HCT116 (cell line): ENCODE data around the gene SLC24A3. TPM values are rescaled to one million over a fixed set of nuclear protein-coding genes. Genes with fewer than 3 reads are reported as not detected.

Source experiments
- ATAC-seq: fragments of 200-7000 bp; cut with Tn5 transposase; 2 replicates; pipeline ENCODE4 v1.9.1; 2020; ENCODE audit warnings: mild to moderate bottlenecking, moderate library complexity
- BruUV-seq: library from RNA; stranded (reverse); fragments of 400-500 nt; replicated peaks from 2 replicates; lab custom pipeline; 2021; lab: Mats Ljungman, UMichigan
- CTCF ChIA-PET: fragments of 300-600 bp; sonication (Branson Sonifier 250); formaldehyde crosslinking; loops from one replicate; lab custom pipeline; 2021; ENCODE audit warnings: antibody characterized with exemption; lab: Charles Lee
- POLR2A ChIA-PET: fragments of 300-600, 350-600 bp; sonication (Branson Sonifier 250); formaldehyde crosslinking; loops from one replicate; lab custom pipeline; 2021; ENCODE audit warnings: antibody characterized with exemption; lab: Charles Lee
- RAD21 ChIA-PET, 2 experiments: fragments of 300-600 bp; sonication (Branson Sonifier 250); formaldehyde crosslinking; loops; one replicate each; lab custom pipeline; 2023; ENCODE audit warnings: low total read pairs in 2 of 2; ENCODE audit not compliant: uncharacterized antibody in 2 of 2, unreplicated experiment in 2 of 2, low non-redundant PET in 1 of 2; lab: Charles Lee
- DNase-seq: peaks from one replicate; pipeline ENCODE4 v3.0.0-alpha.2; 2010; ENCODE audit warnings: low read depth, low spot score
- H2AFZ ChIP-seq: fragments of 200-600 bp; shearing (Covaris generic), sonication (generic); 2 replicates; pipeline ENCODE4 v1.6.1; 2017; ENCODE audit warnings: low read depth, mixed run types, mixed read lengths, antibody characterized with exemption, low read length; ENCODE audit not compliant: poor library complexity, severe bottlenecking
- H3K27ac ChIP-seq: 2 replicates; pipeline ENCODE4 v1.5.1; 2012; ENCODE audit warnings: low read depth, low read length
- H3K27me3 ChIP-seq: fragments of 200-600 bp; sonication (generic); 2 replicates; pipeline ENCODE4 v1.6.1; 2016; ENCODE audit warnings: mixed run types, low read length, mixed read lengths; ENCODE audit not compliant: insufficient read depth
- H3K36me3 ChIP-seq, 2 experiments: fragments of 200-500 bp in 1 of 2; fragments of 200-600 bp in 1 of 2; sonication (Bioruptor generic) in 1 of 2; sonication (generic) in 1 of 2; 2 replicates each; pipeline versions ENCODE4 v1.5.1 to v1.6.1; 2014 to 2016; ENCODE audit warnings: low read length in 2 of 2, inconsistent platforms in 1 of 2, mixed read lengths in 1 of 2, mixed run types in 1 of 2; ENCODE audit not compliant: insufficient read depth in 2 of 2, control insufficient read depth in 1 of 2
- H3K4me1 ChIP-seq, 2 experiments: fragments of 200-600 bp in 1 of 2; sonication (generic) in 1 of 2; 2 replicates each; pipeline versions ENCODE4 v1.5.1 to v1.6.1; 2012 to 2017; ENCODE audit warnings: low read length in 2 of 2, inconsistent platforms in 1 of 2, mild to moderate bottlenecking in 1 of 2, mixed read lengths in 1 of 2, mixed run types in 1 of 2, moderate library complexity in 1 of 2; ENCODE audit not compliant: insufficient read depth in 2 of 2, control insufficient read depth in 1 of 2
- H3K4me2 ChIP-seq: fragments of 200-600 bp; sonication (generic); 2 replicates; pipeline ENCODE4 v1.6.1; 2017; ENCODE audit warnings: mixed run types, low read length, mixed read lengths
- H3K4me3 ChIP-seq, 2 experiments: fragments of 200-600 bp in 1 of 2; sonication (generic) in 1 of 2; replicated peaks in 1 of 2; 2 replicates each; pipeline ENCODE4 v1.5.1; 2011 to 2016; ENCODE audit warnings: low read length in 2 of 2, control low read depth in 1 of 2, low read depth in 1 of 2, mild to moderate bottlenecking in 1 of 2, mixed read lengths in 1 of 2, mixed run types in 1 of 2
- H3K79me2 ChIP-seq: fragments of 200-600 bp; sonication (generic); 2 replicates; pipeline ENCODE4 v1.6.1; 2017; ENCODE audit warnings: mild to moderate bottlenecking, mixed run types, low read length, moderate library complexity, mixed read lengths; ENCODE audit not compliant: insufficient read depth
- H3K9ac ChIP-seq: fragments of 200-600 bp; sonication (generic); 2 replicates; pipeline ENCODE4 v1.6.1; 2016; ENCODE audit warnings: low read length, mixed read lengths
- H3K9me2 ChIP-seq: fragments of 200-600 bp; sonication (generic), shearing (Covaris generic); 2 replicates; pipeline ENCODE4 v1.6.1; 2017; ENCODE audit warnings: mixed run types, mild to moderate bottlenecking, moderate library complexity; ENCODE audit not compliant: insufficient read depth
- H3K9me3 ChIP-seq, 2 experiments: fragments of 200-500 bp in 1 of 2; fragments of 200-600 bp in 1 of 2; sonication (Bioruptor generic) in 1 of 2; sonication (generic) in 1 of 2; 2 replicates each; pipeline ENCODE4 v1.6.1; 2014 to 2017; ENCODE audit warnings: low read length in 2 of 2, mixed read lengths in 2 of 2, inconsistent platforms in 1 of 2, low read depth in 1 of 2, mild to moderate bottlenecking in 1 of 2, mixed run types in 1 of 2, moderate library complexity in 1 of 2; ENCODE audit not compliant: control insufficient read depth in 1 of 2, insufficient read depth in 1 of 2
- H4K20me1 ChIP-seq: fragments of 200-600 bp; sonication (generic), shearing (Covaris generic); 2 replicates; pipeline ENCODE4 v1.6.1; 2017; ENCODE audit warnings: mixed run types, mild to moderate bottlenecking, moderate library complexity; ENCODE audit not compliant: insufficient read depth
- ATF3 ChIP-seq: IDR thresholded peaks from 2 replicates; pipeline ENCODE4 v1.6.1; 2012
- CBX3 ChIP-seq: IDR thresholded peaks from 2 replicates; pipeline ENCODE4 v1.6.1; 2012; ENCODE audit warnings: low read depth
- CTCF ChIP-seq, 3 experiments: fragments of 200-600 bp in 1 of 3; sonication (generic) in 1 of 3; IDR thresholded peaks in 2 of 3; conservative IDR thresholded peaks in 1 of 3; 2 replicates each; pipeline ENCODE4 v1.5.1; 2012 to 2017; ENCODE audit warnings: low read depth in 2 of 3, low read length in 2 of 3, antibody characterized with exemption in 1 of 3, borderline replicate concordance in 1 of 3, control low read depth in 1 of 3, mild to moderate bottlenecking in 1 of 3, mixed read lengths in 1 of 3, mixed run types in 1 of 3, moderate library complexity in 1 of 3; ENCODE audit not compliant: insufficient read depth in 1 of 3
- EGR1 ChIP-seq: IDR thresholded peaks from 2 replicates; pipeline ENCODE4 v1.6.1; 2012; ENCODE audit warnings: low read depth
- EZH2phosphoT487 ChIP-seq: fragments of 200-600 bp; IDR thresholded peaks from 2 replicates; pipeline ENCODE4 v1.6.1; 2018; ENCODE audit warnings: antibody characterized with exemption, borderline replicate concordance
- JUND ChIP-seq: IDR thresholded peaks from 2 replicates; pipeline ENCODE4 v1.6.1; 2012
- POLR2A ChIP-seq: IDR thresholded peaks from 2 replicates; pipeline ENCODE4 v1.7.0; 2011; ENCODE audit warnings: borderline replicate concordance; ENCODE audit not compliant: insufficient read depth, insufficient read length; ENCODE audit errors: extremely low read depth
- POLR2AphosphoS5 ChIP-seq: IDR thresholded peaks from 2 replicates; pipeline ENCODE4 v1.6.1; 2011; ENCODE audit warnings: mild to moderate bottlenecking, low read depth, low read length, moderate library complexity
- RAD21 ChIP-seq: IDR thresholded peaks from 2 replicates; pipeline ENCODE4 v1.6.1; 2012; ENCODE audit warnings: low read depth, mild to moderate bottlenecking
- SP1 ChIP-seq: IDR thresholded peaks from 2 replicates; pipeline ENCODE4 v1.6.1; 2012; ENCODE audit warnings: low read depth
- SRF ChIP-seq: IDR thresholded peaks from 2 replicates; pipeline ENCODE4 v1.6.1; 2012; ENCODE audit warnings: low read depth
- TCF7L2 ChIP-seq: IDR thresholded peaks from 2 replicates; pipeline ENCODE4 v1.7.0; 2011; ENCODE audit warnings: borderline replicate concordance, inconsistent platforms; ENCODE audit not compliant: insufficient read depth, insufficient read length; ENCODE audit errors: extremely low read depth
- ZBTB33 ChIP-seq: IDR thresholded peaks from 2 replicates; pipeline ENCODE4 v1.6.1; 2011; ENCODE audit warnings: mild to moderate bottlenecking, low read length, moderate library complexity; ENCODE audit not compliant: insufficient replicate concordance; ENCODE audit errors: extremely low read depth
- ZFX ChIP-seq: fragments of 450-650 bp; IDR thresholded peaks from 2 replicates; pipeline ENCODE4 v1.6.1; 2017
- ZNF274 ChIP-seq: fragments of 200-500 bp; sonication (Bioruptor generic); IDR thresholded peaks from 2 replicates; pipeline ENCODE4 v1.6.1; 2014; ENCODE audit warnings: mild to moderate bottlenecking, low read depth, low read length, inconsistent platforms
- intact Hi-C: fragments of 100-400 bp; cut with micrococcal nuclease; formaldehyde crosslinking; loops from 2 replicates; pipeline ENCODE4 v1.10.0; 2022
- total RNA-seq: library from RNA; stranded (reverse); gene quantifications from one replicate; pipeline ENCODE4 v1.2.1, GENCODE V29; 2021; ENCODE audit not compliant: unreplicated experiment

SLC24A3 gene
- total RNA-seq, 1 experiment from 2014 or later, result not detected

- intact Hi-C loops, result no loop called here
- POLR2A ChIA-PET, result no interaction called here
- RAD21 ChIA-PET, result no interaction called here
These were observed 517.2 kb downstream of the SLC24A3 start for GRCh38 chr20:19729672-19730071.

More at GRCh38 chr20:19729672-19730071, 517.2 kb downstream of the SLC24A3 start:
- Histone ChIP-seq H3K79me2 (no peaks in the 10 kb centered on the region), H3K4me2 (no peak overlapping the region), H3K27ac (no peak overlapping the region), H2AFZ (no peak overlapping the region), H3K9me2 (no peaks in the 10 kb centered on the region), H3K4me3 (no peak overlapping the region), H3K9me3 (no peaks in the 10 kb centered on the region), H3K4me1 (peaks cover 0 to under 1% of the 10 kb centered on the region in 2 experiments; a peak in 1 of 4 replicates), H3K36me3 (no peaks in the 10 kb centered on the region), H3K27me3 (no peaks in the 10 kb centered on the region), H4K20me1 (no peaks in the 10 kb centered on the region), H3K9ac (no peak overlapping the region)
- DNase-seq (no peak), ATAC-seq (no peak)
- no TSS peak for BruUV-seq
- TF ChIP-seq ZBTB33 (no peak), TCF7L2 (no peak), ZFX (no peak), CTCF (IDR thresholded peaks at IDR 0.05 in 2 of 3, conservative IDR thresholded peaks at IDR 0.05 in 1 of 3; ENCODE audit: borderline replicate concordance in 1 of 3, insufficient read depth in 1 of 3, low read depth in 2 of 3, low read length in 2 of 3) (no peak), EGR1 (no peak), ATF3 (no peak), SRF (no peak), POLR2A (no peak), SP1 (no peak), JUND (no peak), ZNF274 (no peak), POLR2AphosphoS5 (no peak), RAD21 (no peak), CBX3 (no peak), EZH2phosphoT487 (no peak)
- CTCF ChIA-PET, result no interaction called here
